Islet precursor cell (in vitro differentiated cells): Measurements from ENCODE around the gene ARHGAP8.
"Not testable (repeated sequence)": the region's sequence is repeated elsewhere in the genome, so short reads cannot be mapped to it uniquely, and the experiment has no call there.

Experiments
- DNase-seq: peaks from one replicate; pipeline ENCODE4 v3.0.0-alpha.2; 2018

ARHGAP8 gene

DNA sequence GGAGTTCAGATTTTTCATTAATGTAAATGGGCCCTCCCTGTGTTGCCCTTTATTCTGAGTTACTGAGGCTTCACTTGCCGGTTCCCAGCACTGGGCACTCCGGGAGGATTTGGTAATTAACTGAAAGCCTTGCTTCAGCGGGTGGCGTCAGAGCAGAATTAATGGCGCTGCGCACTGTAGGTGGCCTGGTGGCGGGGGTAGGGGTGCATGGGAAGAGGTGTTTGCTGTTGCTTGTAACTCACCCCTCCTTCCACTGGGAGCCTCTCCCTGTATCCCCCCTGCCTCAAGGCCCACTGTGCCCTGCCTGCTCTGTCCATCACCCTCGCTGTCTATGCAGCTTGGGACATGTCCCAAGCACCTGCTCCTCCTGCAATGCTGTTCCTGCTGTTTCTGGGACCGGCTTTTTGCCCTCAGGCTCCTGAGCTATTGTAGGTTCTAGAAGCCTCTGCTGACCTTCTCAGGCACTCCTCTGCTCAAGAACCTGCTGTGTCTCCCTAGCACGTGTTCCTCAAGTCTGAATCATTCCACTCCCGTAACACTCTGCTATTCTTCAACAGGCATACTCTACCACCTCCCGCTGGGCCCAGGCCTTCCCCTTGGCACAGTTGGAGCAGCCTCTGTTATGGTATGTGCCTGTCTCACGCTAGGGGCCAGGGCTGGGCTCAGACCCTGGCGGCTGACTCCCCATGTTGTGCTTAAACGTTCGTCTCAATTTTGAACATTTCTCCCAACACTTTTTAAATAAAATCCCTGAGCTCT is 24.4 kb downstream of the ARHGAP8 start:
- no peak for DNase-seq

DNA sequence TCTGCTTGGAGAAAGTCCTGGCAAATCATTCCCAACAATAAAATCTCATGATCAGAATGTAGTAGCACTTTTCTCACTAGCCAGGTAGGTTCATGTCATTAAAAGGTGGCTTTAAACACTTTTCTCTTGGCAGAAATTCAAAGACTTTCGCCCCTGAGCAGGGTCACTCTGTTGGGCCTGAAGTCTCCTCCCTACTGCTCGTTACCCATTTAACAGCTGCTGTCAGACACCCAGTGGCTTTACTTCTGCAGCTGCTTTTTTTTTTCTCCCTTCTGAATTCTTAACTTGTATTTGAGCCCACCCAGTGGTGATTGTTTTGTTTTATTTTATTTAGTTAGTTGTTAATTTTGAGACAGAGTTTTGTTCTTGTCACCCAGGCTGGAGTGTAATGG is 25.0 kb downstream of the ARHGAP8 start:
- no peak for DNase-seq

DNA sequence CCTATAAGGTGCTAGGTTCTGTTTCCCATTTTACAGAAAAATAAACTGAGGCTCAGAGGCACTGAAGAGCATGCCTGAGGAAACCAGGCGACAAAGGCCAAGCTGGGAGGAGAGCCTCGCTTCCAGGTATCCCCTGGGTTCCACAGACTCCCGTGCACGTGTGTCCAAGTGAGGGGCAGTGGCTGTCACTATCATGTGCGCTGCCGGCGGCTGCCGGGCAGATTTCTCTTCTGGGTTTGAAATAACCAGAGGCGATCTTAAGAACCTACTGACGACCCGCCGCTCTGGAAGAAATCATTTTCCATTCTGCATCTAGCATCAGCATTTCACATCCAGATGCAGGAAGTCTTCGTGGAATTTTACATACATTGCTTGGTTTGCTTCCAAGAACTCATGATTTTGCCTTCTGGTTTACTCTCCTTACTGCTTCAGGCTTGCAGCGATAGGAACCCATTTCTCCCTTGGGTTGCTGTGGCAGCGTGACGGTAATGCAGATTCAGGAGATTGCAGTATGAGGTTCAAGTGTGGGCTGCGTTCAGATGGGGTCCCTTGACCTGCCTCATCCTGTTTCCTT is 28.6 kb downstream of the ARHGAP8 start:
- no peak for DNase-seq

DNA sequence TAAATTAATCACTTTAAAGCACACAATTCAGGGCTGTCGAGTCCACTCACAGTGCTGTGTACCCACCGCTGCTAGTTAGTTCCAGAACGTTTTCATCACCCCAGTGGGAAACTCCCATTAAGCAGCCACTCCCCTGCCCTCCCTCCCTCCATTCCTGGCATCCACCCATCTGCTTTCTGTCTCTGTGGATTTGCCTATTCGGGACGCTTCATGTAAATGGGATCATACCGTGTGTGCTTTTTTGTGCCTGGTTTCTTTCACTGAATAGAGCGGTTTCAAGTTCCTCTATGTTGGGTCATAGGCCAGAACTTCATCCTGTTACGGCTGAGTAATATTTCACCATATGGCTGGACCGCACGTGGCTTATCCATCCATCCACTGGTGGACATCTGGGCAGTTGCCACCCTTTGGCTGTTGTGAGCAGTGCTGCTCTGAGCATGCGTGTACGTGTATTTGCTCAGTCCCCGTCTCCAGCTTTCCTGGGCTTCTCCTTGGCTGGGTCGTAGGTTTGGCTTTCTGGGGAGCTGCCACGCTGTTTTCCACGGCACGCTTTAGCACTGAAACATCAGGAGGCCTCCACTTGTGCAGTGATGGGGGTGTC is 30.1 kb downstream of the ARHGAP8 start:
- DNase-seq, result no peak

DNA sequence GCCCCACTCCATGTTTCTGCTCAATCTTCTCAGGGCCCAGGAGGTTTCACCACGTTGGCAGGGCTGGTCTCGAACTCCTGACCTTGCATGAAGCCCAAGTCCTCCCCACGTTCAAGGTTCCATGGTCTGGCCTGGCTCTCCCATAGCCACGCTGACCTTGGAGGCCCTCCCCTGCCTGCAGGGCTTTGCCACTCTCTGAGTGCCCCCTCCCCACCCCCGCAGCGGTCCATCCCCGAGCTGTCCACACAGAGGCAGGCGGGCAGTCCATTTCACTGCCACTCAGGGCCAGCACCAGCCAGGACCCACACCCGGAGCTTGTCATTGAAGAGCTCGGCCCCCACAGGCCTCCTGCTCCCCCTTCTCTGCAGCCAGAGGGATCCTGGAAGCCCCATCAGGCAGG is 30.7 kb downstream of the ARHGAP8 start:
- no peak for DNase-seq

DNA sequence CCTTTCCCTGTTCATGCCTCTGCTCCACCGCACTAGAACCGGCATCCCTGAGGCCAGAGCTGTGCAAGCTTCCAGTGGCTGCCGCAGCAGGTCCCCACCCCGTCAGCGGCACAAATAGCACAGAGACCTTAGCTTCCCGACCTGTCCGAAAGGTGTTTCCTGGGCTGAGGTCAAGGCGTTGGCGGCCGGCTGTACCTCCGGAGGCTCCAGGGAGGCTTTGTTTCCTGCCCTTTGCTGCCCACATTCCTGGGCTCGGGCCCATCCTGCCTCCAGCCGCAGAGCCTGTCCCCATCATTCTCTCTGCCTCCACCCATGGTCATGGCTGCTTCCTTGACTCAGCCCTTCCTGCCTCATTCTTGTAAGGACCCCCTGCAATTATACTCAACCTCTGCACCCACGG is 31.2 kb downstream of the ARHGAP8 start:
- no peak for DNase-seq

DNA sequence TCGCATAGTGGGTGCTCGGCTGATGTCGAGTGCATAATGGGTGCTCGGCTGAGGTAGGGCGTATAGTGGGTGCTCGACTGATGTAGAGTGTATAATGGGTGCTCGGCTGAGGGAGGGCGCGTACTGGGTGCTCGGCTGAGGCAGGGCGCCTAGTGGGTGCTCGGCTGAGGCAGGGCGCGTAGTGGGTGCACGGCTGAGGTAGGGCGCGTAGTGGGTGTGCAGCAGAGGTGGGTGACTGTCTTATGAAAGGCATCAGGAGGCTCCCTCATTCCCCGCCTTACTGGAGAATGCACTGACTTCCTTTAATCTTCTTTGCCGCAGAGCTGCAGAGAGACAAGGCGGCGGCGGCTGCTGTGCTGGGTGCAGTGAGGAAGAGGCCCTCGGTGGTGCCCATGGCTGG is 33.8 kb downstream of the ARHGAP8 start:
- DNase-seq, result no peak

DNA sequence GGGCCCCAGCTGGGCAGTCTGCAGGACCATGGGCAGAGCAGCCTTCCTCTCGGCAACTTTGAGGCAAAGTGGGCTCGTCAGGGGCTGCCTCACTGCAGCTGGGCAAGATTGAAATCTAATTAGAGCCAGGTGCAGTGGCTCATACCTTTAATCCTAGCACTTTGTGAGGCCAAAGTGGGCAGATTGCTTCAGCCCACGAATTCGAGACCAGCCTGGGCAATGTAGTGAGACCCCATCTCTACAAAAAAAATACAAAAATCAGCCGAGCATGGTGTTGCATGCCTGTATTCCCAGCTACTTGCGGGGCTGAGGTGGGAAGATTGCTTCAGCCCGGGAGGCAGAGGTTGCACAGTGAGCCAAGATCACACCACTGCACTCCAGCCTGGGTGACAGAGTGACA is 34.2 kb downstream of the ARHGAP8 start:
- DNase-seq, result no peak

DNA sequence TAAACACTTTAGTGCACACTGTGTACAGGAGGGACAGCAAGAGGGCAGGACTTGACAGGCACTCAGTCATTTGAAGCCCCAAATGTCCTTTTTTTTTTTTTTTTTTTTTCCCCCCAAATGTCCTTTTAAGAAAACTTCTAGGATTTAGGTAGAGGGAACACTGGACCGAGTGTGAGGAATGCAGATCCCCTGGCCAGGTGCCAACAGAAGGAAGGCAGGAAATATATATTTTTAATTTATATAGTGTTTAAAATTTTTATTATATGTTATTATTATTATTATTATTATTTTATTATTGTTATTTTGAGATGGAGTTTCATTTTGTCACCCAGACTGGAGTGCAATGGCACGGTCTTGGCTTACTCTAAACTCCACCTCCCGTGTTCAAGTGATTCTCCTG is 35.5 kb downstream of the ARHGAP8 start:
- no peak for DNase-seq

DNA sequence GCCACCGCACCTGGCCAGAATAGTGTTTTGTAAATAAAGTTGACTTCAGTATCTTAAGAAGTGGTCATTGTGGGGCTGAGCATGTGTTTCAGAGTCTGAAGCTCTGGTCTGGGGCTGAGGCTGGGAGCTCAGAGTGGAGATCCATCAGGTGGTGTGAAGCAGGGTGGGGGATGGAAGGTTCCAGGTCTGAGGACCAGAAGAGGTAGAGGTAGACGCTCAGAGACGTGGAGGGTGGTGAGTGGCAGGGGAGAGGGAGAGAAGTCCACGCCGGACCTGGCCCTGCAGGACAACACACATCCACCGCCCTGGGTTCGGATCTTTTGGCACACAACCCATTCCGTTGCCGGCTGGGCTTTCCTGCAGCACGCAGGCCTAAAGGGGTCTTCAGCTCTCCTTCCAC is 40.7 kb downstream of the ARHGAP8 start:
- peak; percentile 46 for DNase-seq

DNA sequence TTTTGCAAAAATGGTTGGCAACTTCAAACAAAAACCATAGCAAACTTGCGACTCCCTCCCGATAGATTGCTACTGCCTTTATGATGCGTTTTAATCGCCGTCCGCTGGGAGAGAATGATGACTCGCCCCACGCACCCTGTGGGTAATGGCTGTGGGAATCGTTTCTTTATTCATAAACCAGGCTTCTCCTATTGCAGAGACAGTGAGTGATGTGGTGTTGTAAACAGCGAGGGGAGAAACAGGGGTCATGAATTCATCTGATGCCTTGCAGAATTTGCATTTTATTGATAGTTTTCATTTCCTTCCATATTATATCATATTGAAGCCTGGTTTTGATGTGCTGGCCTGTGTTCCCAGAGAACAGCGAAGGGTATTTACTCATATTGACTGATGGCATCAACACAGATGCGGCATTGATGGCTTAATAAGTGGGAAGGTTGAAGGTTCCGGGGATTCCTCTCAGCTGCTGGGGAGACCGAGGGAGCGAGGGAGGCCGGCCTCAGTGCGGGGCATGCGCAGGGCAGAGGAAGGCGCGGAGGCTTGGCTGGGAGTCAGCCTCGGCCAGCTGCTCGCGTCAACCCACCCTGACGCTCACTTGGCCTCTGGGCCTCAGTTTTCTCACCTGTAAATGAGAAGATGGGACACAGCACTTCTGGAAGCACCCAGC is 41.3 kb downstream of the ARHGAP8 start:
- peak; percentile 37 for DNase-seq

DNA sequence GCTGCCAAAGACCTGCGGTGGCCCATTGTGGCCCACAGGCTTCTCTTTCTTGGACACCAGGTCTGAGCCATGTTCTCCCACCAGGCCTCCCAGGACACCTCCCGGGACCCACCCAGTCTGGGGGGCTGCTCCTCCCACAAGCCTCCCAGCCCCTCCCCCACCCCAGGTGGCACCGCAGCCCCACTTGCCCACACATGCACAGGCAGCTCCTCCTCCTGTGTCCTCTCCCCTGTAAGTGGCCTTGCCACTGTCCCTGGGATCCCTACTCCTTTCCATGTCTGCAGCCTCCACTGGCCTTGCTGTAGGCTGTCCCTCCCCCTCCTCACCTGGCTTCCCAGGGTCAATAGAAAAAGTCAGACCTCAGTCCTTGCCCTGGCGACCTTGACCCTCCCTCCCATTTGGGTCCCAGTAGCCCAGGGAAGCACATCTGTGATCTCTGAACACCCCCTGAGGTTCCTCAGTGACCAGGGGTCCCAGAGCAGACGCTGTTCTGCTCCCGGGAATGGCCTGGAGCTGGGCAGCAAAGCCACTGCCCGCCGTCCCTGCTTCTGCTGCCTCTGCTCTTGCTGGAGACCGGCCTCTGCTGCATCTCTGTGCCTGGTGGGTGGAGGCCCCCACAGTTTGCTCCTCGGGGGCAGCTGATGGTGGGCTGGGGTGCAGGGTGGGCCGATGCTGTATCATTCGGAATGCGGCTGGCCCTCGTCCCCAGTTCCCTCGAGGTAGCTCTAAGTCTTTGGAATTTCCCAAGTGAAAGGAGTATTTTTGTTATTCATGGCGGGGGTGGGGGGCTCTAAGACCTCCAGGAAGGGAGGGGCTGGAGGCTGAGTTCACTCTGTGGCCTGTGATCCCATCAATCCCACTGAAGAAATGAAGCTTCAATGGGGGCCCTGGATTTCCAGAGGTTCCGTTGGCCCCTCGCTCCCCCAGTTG is 43.6 kb downstream of the ARHGAP8 start:
- DNase-seq, result peak; percentile 50

DNA sequence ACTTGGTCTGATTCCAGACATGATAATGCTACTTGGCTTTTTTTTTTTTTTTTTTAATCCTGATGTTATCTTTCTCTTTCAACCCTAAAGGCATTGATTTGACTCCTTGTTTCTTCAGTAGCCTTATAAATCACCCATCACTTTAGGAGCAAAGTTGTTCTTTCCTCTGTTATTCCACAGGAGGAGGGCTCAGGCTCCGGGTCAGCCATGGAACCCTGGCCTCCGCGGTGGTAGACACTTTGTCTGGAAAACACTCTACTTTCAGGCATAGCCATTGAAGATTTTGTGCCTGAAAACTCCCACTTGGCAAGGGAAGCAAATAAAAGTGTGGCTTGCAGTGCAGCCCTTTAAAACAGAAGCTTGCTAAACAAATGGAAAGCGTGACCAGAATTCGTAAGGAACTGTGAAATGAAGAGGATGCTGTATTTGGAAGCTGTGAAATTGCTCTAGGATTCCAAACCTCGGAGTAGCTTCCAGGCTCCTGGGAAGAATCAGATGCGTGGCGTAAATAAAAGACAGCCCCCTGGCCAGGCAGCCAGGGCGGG is 44.9 kb downstream of the ARHGAP8 start:
- DNase-seq, result no peak

DNA sequence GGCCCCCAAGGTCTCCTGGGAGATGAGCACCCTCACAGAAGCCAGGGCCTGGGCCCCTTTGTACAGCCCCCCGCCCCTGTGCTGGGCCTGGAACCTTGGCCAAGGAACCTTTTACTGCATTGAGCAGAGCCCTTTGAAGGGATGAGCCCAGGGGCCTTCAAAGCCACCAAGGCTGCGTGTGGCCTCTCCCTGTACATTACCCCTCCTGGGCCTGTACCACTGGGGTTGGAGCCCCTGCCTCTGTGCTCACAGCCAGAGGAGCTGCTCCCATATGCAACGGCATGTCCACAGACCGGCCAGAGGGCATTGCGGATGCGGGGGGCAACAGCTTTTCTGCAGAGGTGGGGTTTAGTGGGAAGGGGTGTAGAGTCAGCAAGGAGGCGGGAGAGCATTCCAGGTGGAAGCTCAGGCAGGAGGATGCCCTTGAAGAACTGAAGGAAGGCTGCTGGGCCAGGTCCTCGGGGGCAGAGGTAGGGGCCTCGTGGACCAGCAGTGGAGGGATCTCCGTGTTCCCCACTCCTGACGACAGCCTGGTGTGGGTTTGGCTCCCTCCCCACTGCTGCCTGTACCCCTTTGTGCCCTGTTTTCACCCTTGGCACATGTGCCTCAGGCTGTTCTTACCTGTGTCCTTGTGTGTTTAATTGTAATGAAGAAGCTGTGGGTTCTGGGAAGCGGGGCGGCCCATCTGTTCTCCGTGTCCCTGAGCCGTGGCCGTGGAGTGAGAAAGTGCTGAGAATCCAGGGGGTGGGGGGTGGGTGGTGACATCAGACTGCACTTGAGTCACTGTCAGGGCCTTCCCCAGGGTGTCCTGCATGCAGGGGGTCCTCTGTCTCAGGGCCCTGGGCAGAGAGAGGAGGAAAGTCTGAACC is 46.9 kb downstream of the ARHGAP8 start:
- DNase-seq, result peak; percentile 52

DNA sequence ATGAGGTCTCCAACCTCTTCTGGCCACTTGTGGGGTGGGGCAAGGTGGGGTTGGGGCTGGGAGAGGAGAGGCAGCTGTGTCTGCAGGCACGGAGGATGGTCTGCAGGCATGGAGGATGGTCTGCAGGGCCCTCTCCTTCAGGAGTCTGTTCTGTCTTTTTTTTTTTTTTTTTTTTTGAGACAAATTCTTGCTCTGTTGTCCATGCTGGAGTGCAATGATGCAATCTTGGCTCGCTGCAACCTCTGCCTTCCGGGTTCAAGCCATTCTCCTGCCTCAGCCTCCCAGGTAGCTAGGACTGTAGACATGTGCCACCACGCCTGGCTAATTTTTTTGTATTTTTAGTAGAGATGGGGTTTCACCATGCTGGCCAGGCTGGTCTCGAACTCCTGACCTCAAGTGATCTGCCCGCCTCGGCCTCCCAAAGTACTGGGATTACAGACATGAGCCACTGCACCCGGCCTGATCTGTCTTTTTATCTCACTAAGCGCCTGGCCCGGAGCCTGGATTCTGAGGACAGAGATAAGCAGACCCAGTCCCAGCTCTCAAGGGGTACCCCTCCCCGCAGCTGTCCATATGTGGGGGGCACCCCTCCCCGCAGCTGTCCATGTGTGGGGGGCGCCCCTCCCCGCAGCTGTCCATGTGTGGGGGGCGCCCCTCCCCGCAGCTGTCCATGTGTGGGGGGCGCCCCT is 47.7 kb downstream of the ARHGAP8 start:
- DNase-seq, result not testable (repeated sequence)

DNA sequence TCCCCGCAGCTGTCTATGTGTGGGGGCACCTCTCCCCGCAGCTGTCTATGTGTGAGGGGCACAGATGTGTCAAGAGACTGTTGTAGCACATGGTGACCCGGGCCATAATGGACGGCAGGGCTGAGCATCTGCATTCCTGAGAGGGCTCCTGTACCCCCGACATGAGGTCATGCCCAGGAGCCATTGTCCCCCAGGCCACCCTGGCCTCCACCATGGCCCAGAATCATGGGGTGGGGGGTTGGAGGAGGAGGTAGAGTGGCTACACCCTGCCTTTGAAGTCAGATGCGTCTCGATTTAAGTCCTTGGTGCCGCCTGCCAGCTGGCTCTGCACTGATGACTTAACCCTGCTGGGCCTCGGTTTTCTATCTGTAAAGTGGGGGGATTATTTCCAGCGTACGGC is 49.1 kb downstream of the ARHGAP8 start:
- DNase-seq, result no peak

DNA sequence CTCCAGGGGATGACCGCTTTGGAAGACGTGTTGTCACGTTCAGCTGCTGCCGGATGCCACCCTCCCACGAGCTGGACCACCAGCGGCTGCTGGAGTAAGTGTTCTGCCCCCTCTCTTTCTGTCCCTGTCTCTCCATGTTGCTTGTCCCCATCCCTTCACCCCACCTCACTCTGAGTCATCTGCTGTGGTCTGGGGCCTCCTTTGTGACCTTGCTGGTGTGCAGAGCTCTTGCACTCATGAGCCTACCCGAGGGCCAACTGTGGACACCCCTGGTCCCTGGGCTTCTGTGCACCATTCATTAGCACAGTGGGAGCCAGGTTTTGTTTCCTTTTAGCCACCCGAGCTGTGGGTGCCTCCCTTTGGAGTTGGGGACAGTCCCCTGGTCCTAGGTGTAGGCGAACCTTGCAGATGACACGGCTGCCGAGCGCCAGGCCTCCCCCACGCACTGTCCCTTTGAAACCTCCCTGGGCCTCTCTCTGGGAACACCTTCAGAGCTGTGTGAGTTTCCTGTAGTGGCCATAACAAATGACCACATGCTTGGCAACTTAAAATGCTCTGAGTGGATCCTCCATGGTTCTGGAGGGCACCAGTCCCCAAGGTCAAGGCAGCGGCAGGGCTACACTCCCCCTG is 49.8 kb downstream of the ARHGAP8 start:
- no peak for DNase-seq

DNA sequence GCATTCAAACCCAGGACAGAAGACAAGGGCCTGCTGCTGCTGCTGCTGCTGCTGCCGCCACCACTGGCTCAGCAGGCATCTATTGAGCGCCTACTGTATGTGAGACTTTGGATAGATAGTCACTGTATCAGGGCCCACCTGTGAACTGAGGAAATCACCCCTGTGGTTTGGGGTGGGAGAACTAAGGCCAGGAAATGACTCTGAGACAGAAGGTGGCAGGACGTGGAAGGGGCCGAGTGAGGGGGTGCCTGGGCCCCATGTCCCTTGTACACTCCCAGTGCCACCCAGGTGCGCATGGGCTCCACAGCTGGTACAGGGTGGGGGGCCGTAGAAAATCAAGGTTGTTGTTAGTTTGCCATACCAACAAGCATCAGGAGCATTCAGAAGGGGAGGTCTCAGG is 50.6 kb downstream of the ARHGAP8 start:
- no peak for DNase-seq

DNA sequence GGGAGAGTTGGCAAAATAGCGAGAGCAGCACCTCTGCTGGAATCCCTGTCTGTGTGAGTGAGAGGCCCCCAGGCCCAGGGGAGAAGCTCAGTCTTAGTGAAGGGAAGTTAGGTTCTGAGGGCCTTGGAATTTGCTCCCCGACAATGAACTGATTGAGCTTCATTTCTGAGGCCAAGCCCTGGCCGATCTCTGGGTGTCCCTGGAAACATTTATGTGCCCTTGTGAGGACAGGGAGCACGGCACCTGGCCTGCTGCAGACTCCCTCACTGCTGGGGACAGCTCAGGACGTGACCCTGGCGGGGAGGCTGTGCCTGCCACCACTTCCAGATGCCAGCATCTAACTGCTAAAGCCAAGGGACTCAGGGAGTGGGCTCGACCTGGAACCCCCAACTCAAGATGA is 52.0 kb downstream of the ARHGAP8 start:
- no peak for DNase-seq

DNA sequence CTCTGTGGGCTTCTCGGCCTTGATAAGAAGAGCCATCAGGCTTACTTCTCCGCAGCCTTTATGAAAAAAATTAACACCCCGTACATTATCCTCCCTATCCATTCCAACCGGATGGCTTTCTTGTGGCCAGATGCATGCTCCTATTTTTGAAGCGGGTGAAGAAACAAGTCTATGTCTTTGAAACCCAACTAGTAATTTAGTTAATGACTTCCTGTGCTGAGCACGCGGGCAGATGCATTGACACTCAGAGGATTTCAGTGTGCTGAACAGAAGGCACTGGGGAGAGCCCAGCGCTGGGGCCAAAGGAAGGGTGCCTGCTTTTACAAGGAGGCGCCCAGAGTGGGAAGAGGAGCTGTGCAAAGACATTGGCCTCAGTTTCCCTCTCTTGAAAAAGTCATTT is 53.3 kb downstream of the ARHGAP8 start:
- no peak for DNase-seq
